Measurements from ENCODE around the gene POLR1B. TPM values are rescaled to one million over a fixed set of nuclear protein-coding genes. Genes with fewer than 3 reads are reported as not detected.

Gene POLR1B
- total RNA-seq, 1 donor from 2014 or later = 17.1 TPM

Other genes with a start within 250 kb of the POLR1B start
- 6.2 and 8.7 TPM in 2 replicates for gene RGPD8, start 108.8 kb upstream of the POLR1B start, total RNA-seq
- gene TTL, start 60.3 kb upstream of the POLR1B start, total RNA-seq = 10.0 and 10.1 TPM in 2 replicates
- gene CHCHD5, start 42.1 kb downstream of the POLR1B start, total RNA-seq = 5.2 and 7.2 TPM in 2 replicates
- gene SLC20A1, start 103.5 kb downstream of the POLR1B start, total RNA-seq = 20.5 and 20.7 TPM in 2 replicates
- gene NT5DC4, start 178.6 kb downstream of the POLR1B start, total RNA-seq = not detected in 2 replicates
- gene CKAP2L, start 222.1 kb downstream of the POLR1B start, total RNA-seq = 2.0 and 3.1 TPM in 2 replicates
- gene IL1A, start 242.0 kb downstream of the POLR1B start, total RNA-seq = not detected in 2 replicates

Data from dermis microvascular lymphatic vessel endothelial cell (primary cell).